Activated B cell treated with CpG ODN at 0.5 μM for 24 hours (primary cell): ENCODE results near the gene MIDN. TPM values are rescaled to one million over a fixed set of nuclear protein-coding genes. Genes with fewer than 3 reads are reported as not detected.

Source experiments
- ATAC-seq: fragments of 200-7000 bp; cut with Tn5 transposase; one replicate; pipeline ENCODE4 v1.10.0; 2021; ENCODE audit warnings: low read depth, mild to moderate bottlenecking, moderate library complexity
- CTCF ChIA-PET: fragments of 350-600 bp; sonication (Branson Sonifier 250); formaldehyde crosslinking; loops from one replicate; lab custom pipeline; 2021; ENCODE audit warnings: antibody characterized with exemption; lab: Charles Lee
- POLR2A ChIA-PET: fragments of 350-600 bp; sonication (Branson Sonifier 250); formaldehyde crosslinking; loops from one replicate; lab custom pipeline; 2021; ENCODE audit warnings: antibody characterized with exemption; lab: Charles Lee
- DNase-seq: peaks from one replicate; pipeline ENCODE4 v3.0.0; 2022
- H3K27ac Mint-ChIP-seq: one replicate; pipeline ENCODE4 v1.8.0; 2020; ENCODE audit warnings: mixed read lengths
- H3K27me3 Mint-ChIP-seq: one replicate; pipeline ENCODE4 v1.8.0; 2021; ENCODE audit warnings: mixed read lengths
- H3K36me3 Mint-ChIP-seq: one replicate; pipeline ENCODE4 v1.8.0; 2021; ENCODE audit warnings: low read depth, mixed read lengths
- H3K4me1 Mint-ChIP-seq: one replicate; pipeline ENCODE4 v1.8.0; 2021; ENCODE audit warnings: mixed read lengths
- H3K4me3 Mint-ChIP-seq: one replicate; pipeline ENCODE4 v1.8.0; 2020; ENCODE audit warnings: mild to moderate bottlenecking, mixed read lengths
- H3K9me3 Mint-ChIP-seq: one replicate; pipeline ENCODE4 v1.8.0; 2020; ENCODE audit warnings: mixed read lengths
- intact Hi-C: fragments of 100-400 bp; cut with micrococcal nuclease; formaldehyde crosslinking; loops from one replicate; pipeline ENCODE4 v1.15.1; 2024
- total RNA-seq: library from RNA; stranded (reverse); gene quantifications from 2 replicates; pipeline ENCODE4 v1.2.3, GENCODE V29; 2022
- TF ChIP-seq, protein P1 (sequence below): fragments of 200-600 bp; IDR thresholded peaks from one replicate; pipeline ENCODE4 v1.8.0; 2022; ENCODE audit warnings: antibody characterized with exemption, mild to moderate bottlenecking

MIDN gene
- total RNA-seq, 1 donor from 2014 or later = 68.4 TPM

- Mint-ChIP-seq H3K9me3 (no peaks in the 10 kb centered on the region), H3K27me3 (peaks cover 7% of the 10 kb centered on the region), H3K27ac (no peak overlapping the region), H3K36me3 (no peaks in the 10 kb centered on the region), H3K4me3 (no peak overlapping the region), H3K4me1 (peaks cover 24% of the 10 kb centered on the region)
- no peak for ATAC-seq
- POLR2A ChIA-PET = no interaction called here
- TF ChIP-seq, protein P1, sequence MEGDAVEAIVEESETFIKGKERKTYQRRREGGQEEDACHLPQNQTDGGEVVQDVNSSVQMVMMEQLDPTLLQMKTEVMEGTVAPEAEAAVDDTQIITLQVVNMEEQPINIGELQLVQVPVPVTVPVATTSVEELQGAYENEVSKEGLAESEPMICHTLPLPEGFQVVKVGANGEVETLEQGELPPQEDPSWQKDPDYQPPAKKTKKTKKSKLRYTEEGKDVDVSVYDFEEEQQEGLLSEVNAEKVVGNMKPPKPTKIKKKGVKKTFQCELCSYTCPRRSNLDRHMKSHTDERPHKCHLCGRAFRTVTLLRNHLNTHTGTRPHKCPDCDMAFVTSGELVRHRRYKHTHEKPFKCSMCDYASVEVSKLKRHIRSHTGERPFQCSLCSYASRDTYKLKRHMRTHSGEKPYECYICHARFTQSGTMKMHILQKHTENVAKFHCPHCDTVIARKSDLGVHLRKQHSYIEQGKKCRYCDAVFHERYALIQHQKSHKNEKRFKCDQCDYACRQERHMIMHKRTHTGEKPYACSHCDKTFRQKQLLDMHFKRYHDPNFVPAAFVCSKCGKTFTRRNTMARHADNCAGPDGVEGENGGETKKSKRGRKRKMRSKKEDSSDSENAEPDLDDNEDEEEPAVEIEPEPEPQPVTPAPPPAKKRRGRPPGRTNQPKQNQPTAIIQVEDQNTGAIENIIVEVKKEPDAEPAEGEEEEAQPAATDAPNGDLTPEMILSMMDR = no peak
- DNase-seq = no peak
- CTCF ChIA-PET = no interaction called here
- intact Hi-C loops = no loop called here
Observed at GRCh38 chr19:1236576-1236975, 11.8 kb upstream of the MIDN start.

DNA sequence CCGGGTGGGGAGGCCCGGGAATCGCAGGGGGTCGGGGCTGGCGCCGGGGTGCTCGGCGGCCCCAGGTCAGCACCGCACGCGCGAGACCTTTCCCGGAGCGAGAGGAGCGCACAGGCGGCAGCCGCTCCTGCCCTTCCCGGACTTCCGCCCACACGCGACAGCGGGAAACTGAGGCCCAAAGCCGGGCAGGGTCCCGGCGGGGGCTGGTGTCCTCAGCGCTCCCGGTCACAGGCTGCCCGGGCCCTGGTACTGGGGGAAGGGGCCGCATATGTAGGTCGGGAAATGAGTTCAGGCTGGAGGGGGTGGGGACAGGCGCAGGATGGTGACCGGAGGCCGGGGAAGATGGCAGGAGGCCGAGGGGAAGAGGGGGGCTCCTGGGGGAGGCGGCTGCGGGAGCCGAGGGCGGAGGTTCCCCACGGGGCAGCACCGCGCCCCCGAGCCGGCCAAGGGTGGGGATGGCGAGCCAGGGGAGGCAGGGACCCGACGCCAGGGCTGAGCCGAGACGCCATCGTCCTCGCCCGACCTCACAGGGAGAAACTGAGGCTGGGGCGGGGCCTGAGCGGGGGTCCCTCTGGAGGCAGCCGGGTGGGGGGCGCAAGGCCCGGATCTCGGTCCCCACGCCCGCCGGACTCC lies 11.2 kb upstream of the MIDN start:
- no peak overlapping the region for H3K27ac Mint-ChIP-seq
- ATAC-seq (no peak), DNase-seq (no peak)
- ChIA-PET CTCF (no interaction called here), POLR2A (no interaction called here)
- TF ChIP-seq, protein P1 = no peak
- H3K9me3 Mint-ChIP-seq = no peaks in the 10 kb centered on the region
- H3K27me3 Mint-ChIP-seq = peaks cover 7% of the 10 kb centered on the region
- H3K4me3 Mint-ChIP-seq = peak overlapping the region; percentile 38
- intact Hi-C loops = no loop called here
- H3K36me3 Mint-ChIP-seq = no peaks in the 10 kb centered on the region
- peaks cover 26% of the 10 kb centered on the region for H3K4me1 Mint-ChIP-seq

DNA sequence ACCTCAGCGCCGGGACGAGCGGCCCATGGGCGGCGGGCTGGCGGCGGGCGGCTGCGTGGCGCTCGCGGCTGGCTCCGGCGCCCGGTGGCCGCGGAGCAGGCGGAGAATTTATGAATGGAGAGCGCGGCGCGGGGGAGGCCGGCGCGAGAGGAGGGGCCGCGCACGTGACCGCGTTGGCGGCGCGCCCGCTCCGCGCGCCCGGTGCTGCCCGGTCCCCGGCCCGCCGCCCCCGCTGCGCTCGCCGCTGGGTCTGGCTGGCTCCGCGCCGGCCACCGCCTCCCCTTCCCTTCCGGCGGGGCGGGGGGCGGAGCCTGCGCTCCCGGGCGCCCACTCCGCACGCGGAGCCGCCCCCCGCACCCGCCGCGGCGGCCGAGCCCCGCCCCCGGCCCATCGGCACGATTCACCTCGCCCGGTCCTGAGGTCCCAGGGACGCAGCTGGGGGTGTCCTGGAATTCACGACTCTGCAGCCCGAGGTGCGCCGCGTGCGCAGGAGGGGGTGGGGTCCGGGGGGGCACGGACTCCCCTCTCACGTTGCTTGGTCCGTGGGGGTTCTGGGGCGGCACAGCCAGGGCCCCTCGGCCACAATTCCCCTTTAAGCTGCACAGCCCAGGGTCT lies 10.5 kb upstream of the MIDN start, which contains the start of gene CBARP:
CBARP (minus strand) TSS at position 252 of the 615 bp plus-strand sequence. CDS start 1,905 bp downstream, outside the sequence.
- Mint-ChIP-seq H3K4me3 (peak within 1 kb of the TSS; percentile 79), H3K27ac (no peak within 1 kb of the TSS), H3K27me3 (peaks cover 7% of the 10 kb centered on the region), H3K36me3 (no peaks in the 10 kb centered on the region), H3K9me3 (no peaks in the 10 kb centered on the region), H3K4me1 (peaks cover 33% of the 10 kb centered on the region)
- ATAC-seq (no peak), DNase-seq (peak; percentile 39)
- TF ChIP-seq, protein P1 = no peak
- CTCF ChIA-PET = no interaction called here
- POLR2A ChIA-PET = interaction anchor here (0.8 to 10.1 kb wide), 2 partner anchors 26 to 374 kb away, joined by 3 to 824 read pairs; partner anchors contain the start of gene CIRBP
- intact Hi-C loops = no loop called here

GRCh38 chr19:1238369-1239303 lies 9.7 kb upstream of the MIDN start:
- H3K4me3 Mint-ChIP-seq = peak overlapping the region; percentile 79
- intact Hi-C loops = no loop called here
- no peak for DNase-seq

More at GRCh38 chr19:1238369-1239303, 9.7 kb upstream of the MIDN start:
- ATAC-seq = no peak
- no peak overlapping the region for H3K27ac Mint-ChIP-seq
- peaks cover 40% of the 10 kb centered on the region for H3K4me1 Mint-ChIP-seq
- H3K9me3 Mint-ChIP-seq = no peaks in the 10 kb centered on the region
- ChIA-PET POLR2A (interaction anchor here (0.8 to 10.1 kb wide), 2 partner anchors 26 to 375 kb away, joined by 3 to 824 read pairs; partner anchors contain the start of gene CIRBP), CTCF (no interaction called here)
- no peaks in the 10 kb centered on the region for H3K36me3 Mint-ChIP-seq
- H3K27me3 Mint-ChIP-seq = peaks cover 7% of the 10 kb centered on the region
- TF ChIP-seq, protein P1 = no peak
